ENCODE data around the gene CDH13.

CDH13 gene

DNA sequence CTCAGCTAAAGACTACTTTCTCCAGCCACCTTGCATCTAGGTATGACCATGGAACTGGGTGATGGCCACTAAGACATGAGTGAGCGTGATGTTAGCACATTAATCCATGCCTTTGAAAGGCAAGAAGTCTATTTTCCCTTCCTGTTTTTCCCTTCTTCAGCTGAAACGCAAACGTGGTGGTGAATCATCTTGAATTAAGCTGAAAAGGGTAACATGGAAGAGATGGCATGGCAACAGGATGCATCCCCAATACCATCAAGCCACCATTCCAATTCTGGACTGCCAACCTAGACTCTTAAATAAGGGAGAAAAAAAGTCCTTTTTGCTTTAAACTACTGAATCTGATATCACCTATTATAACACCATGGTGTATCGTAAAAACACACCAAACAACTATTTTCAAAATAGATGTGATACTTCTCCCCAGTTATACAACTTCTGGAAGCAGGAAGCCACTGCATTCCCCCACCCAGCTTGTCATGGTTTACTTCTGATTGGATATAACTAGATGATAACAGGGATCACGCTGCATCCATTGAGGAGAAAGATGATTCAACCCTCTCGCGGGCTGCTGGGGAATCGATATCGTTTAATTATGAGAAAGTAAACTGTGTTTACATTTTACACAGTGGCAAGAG, 368.6 kb downstream of the CDH13 start:
- DNase-seq: no peak
- H3K27me3 ChIP-seq (ENCODE audit: insufficient read depth, low read depth, severe bottlenecking): no peaks in the 10 kb centered on the region
- no peaks in the 10 kb centered on the region for H3K9me3 ChIP-seq (ENCODE audit: severe bottlenecking)
- no peak overlapping the region for H3K27ac ChIP-seq
- TF ChIP-seq, protein P1, sequence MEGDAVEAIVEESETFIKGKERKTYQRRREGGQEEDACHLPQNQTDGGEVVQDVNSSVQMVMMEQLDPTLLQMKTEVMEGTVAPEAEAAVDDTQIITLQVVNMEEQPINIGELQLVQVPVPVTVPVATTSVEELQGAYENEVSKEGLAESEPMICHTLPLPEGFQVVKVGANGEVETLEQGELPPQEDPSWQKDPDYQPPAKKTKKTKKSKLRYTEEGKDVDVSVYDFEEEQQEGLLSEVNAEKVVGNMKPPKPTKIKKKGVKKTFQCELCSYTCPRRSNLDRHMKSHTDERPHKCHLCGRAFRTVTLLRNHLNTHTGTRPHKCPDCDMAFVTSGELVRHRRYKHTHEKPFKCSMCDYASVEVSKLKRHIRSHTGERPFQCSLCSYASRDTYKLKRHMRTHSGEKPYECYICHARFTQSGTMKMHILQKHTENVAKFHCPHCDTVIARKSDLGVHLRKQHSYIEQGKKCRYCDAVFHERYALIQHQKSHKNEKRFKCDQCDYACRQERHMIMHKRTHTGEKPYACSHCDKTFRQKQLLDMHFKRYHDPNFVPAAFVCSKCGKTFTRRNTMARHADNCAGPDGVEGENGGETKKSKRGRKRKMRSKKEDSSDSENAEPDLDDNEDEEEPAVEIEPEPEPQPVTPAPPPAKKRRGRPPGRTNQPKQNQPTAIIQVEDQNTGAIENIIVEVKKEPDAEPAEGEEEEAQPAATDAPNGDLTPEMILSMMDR (IDR thresholded peaks at IDR 0.05; ENCODE audit: low read depth, low read length): no peak
- no peaks in the 10 kb centered on the region for H3K36me3 ChIP-seq
- no peak overlapping the region for H3K4me3 ChIP-seq (ENCODE audit: low read depth, low read length)

DNA sequence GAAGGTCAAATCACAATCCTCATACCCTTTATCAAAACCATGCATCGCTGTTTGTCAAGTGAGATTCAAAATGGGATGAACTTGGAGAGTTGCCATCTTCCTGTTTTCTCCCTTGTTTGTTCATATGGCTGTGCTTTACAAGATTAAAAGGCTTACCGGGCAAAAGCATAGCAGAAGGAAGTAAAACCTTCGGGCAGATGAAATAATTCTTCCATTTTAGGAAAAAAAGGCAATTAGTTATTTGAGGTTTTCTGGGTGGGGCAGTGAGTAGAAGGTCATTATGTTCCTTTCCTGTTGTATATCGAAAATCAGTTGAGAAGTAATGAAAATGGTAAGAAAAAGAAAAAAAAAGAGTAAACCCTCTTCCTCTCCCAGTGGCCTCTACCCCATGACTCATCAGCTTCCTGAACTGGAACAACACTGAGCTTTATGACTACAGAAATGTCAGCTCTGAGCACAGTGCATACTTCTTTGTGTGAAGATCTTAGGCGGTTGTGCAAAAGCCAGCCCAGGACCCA, 369.2 kb downstream of the CDH13 start:
- no peaks in the 10 kb centered on the region for H3K36me3 ChIP-seq
- no peaks in the 10 kb centered on the region for H3K27me3 ChIP-seq (ENCODE audit: insufficient read depth, low read depth, severe bottlenecking)
- no peaks in the 10 kb centered on the region for H3K9me3 ChIP-seq (ENCODE audit: severe bottlenecking)
- no peak for DNase-seq
- TF ChIP-seq, protein P1 (IDR thresholded peaks at IDR 0.05; ENCODE audit: low read depth, low read length): no peak
- H3K4me3 ChIP-seq (ENCODE audit: low read depth, low read length): no peak overlapping the region
- no peak overlapping the region for H3K27ac ChIP-seq

DNA sequence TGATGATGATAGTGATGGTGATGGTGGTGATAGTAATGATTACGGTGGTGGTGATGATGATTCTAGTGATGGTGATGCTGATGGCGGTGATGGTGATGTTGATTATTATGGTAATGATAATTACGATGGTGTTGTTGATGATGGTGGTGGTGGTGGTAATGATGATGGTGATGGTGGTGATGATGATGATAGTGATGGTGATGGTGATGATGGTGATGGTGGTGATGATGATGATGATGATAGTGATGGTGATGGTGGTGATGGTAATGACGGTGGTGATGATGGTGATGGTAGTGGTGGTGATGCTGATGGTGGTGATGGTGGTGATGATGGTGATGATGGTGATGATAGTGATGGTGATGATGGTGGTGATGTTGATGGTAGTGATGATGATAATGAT, 370.0 kb downstream of the CDH13 start:
- Histone ChIP-seq H3K27ac (no peak overlapping the region), H3K4me3 (ENCODE audit: low read depth, low read length) (no peak overlapping the region), H3K36me3 (no peaks in the 10 kb centered on the region), H3K9me3 (ENCODE audit: severe bottlenecking) (no peaks in the 10 kb centered on the region), H3K27me3 (ENCODE audit: insufficient read depth, low read depth, severe bottlenecking) (no peaks in the 10 kb centered on the region)
- TF ChIP-seq, protein P1 (IDR thresholded peaks at IDR 0.05; ENCODE audit: low read depth, low read length): no peak
- DNase-seq: no peak

DNA sequence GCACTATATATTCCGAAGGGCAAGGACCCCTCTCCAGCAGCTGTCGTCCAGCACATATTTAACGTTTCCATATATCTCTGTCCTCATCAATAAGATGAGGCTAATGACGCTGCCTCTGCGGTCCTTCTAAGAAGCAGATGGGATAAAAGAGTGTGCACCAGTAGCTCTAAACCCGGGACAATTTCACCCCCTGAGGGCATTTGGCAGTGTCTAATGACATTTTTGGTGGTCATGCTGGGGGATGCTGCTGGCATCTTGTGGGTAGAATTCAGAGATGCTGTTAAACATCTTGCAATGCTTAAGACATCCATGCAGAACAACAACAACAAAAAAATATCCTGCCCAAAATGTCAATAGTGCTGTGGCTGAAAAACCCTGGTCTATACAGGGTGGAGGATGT, 372.9 kb downstream of the CDH13 start:
- TF ChIP-seq, protein P1 (IDR thresholded peaks at IDR 0.05; ENCODE audit: low read depth, low read length): no peak
- DNase-seq: no peak
- Histone ChIP-seq H3K27ac (no peak overlapping the region), H3K27me3 (ENCODE audit: insufficient read depth, low read depth, severe bottlenecking) (no peaks in the 10 kb centered on the region), H3K9me3 (ENCODE audit: severe bottlenecking) (no peaks in the 10 kb centered on the region), H3K4me3 (ENCODE audit: low read depth, low read length) (no peak overlapping the region), H3K36me3 (no peaks in the 10 kb centered on the region)

DNA sequence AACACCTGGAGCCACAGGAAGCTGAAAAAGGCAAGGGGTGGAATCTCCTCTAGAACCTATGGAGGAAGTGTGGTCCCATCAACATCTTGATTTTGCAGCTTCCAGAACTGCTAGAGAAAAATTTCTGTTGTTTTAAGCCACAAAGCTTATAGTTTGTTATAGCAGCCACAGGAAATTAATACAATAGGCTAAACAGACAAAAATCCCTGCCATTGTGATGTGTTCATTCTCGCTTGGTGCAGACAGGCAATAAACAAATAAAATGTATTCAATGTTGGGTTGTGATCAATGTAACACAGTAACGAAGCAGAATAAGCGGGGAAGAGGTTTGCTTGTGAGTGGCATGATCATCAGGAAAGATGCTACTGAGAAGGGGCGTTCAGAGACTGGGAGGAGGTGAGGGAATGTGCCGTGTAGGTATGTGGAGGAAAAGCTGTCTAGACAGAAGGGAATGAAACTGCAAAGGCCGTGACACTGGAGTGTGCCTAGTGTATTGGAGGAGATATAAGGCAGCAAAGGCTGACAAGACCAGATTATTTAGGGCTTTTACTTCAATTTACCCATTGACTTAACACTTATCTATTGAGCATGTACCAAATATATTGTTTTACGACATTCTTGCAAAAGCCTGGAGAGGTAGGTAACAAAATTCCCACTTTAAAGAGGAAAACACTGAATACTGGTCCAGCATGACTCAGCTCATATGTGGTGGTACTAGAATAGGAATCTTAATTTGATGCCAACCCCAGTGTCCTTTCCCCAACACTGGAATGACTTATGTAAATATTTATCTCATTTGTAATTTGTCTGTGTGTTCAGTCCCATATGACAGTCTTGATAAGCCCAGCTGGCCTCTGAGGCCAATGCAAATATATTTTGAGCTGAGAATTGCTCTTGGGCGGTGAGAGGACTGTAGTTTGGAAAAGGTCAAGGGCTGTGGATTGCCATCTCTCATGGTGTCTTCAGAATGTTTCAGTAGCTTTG, 375.9 kb downstream of the CDH13 start:
- no peak overlapping the region for H3K4me3 ChIP-seq (ENCODE audit: low read depth, low read length)
- no peaks in the 10 kb centered on the region for H3K36me3 ChIP-seq
- no peaks in the 10 kb centered on the region for H3K27me3 ChIP-seq (ENCODE audit: insufficient read depth, low read depth, severe bottlenecking)
- TF ChIP-seq, protein P1 (IDR thresholded peaks at IDR 0.05; ENCODE audit: low read depth, low read length): no peak
- no peaks in the 10 kb centered on the region for H3K9me3 ChIP-seq (ENCODE audit: severe bottlenecking)
- H3K27ac ChIP-seq: no peak overlapping the region
- no peak for DNase-seq
